CD4-positive, alpha-beta T cell (primary cell): ENCODE data around the gene AK8. TPM values are rescaled to one million over a fixed set of nuclear protein-coding genes. Genes with fewer than 3 reads are reported as not detected.

Experiments used
- ATAC-seq: fragments of 200-7000 bp; cut with Tn5 transposase; one replicate; pipeline ENCODE4 v1.10.0; 2022; ENCODE audit warnings: mild to moderate bottlenecking; ENCODE audit not compliant: poor library complexity
- CTCF ChIA-PET: fragments of 350-600 bp; sonication (Branson Sonifier 250); formaldehyde crosslinking; loops from one replicate; lab custom pipeline; 2021; ENCODE audit warnings: antibody characterized with exemption, inconsistent platforms; lab: Charles Lee
- POLR2A ChIA-PET: fragments of 350-600 bp; sonication (Branson Sonifier 250); formaldehyde crosslinking; loops from one replicate; lab custom pipeline; 2021; ENCODE audit warnings: antibody characterized with exemption, inconsistent platforms; lab: Charles Lee
- DNase-seq, 14 experiments: peaks; one replicate each; pipeline ENCODE4 v3.0.0-alpha.2; 2013 to 2020; ENCODE audit warnings: mixed read lengths in 2 of 14
- H3K27ac ChIP-seq, 2 donors: one replicate each; pipeline versions ENCODE4 v1.5.1 to v1.7.0; 2013; ENCODE audit warnings: low read length in 2 of 2, low read depth in 1 of 2, mild to moderate bottlenecking in 1 of 2
- H3K27me3 ChIP-seq, 2 experiments: 1 replicate in 1 of 2; 2 replicates in 1 of 2; pipeline versions ENCODE4 v1.6.1 to v1.7.0; 2013; ENCODE audit warnings: low read length in 2 of 2, control low read depth in 1 of 2, mild to moderate bottlenecking in 1 of 2, moderate library complexity in 1 of 2; ENCODE audit not compliant: insufficient read depth in 2 of 2, control insufficient read depth in 1 of 2
- H3K36me3 ChIP-seq: one replicate; pipeline ENCODE4 v1.6.1; 2013; ENCODE audit warnings: low read length, control low read depth; ENCODE audit not compliant: insufficient read depth
- H3K4me1 ChIP-seq: one replicate; pipeline ENCODE4 v1.6.1; 2013; ENCODE audit warnings: low read length, control low read depth; ENCODE audit not compliant: insufficient read depth
- H3K4me3 ChIP-seq: one replicate; pipeline ENCODE4 v1.5.1; 2013; ENCODE audit warnings: mild to moderate bottlenecking, low read length, moderate library complexity
- H3K9me3 ChIP-seq, 2 experiments: 1 replicate in 1 of 2; 2 replicates in 1 of 2; pipeline versions ENCODE4 v1.6.1 to v1.7.0; 2013; ENCODE audit warnings: low read length in 2 of 2, mild to moderate bottlenecking in 2 of 2, control low read depth in 1 of 2, moderate library complexity in 1 of 2; ENCODE audit not compliant: control insufficient read depth in 1 of 2, insufficient read depth in 1 of 2
- H3K27ac Mint-ChIP-seq: one replicate; pipeline ENCODE4 v1.8.0; 2020; ENCODE audit warnings: mixed read lengths
- H3K27me3 Mint-ChIP-seq: one replicate; pipeline ENCODE4 v1.8.0; 2021; ENCODE audit warnings: mixed read lengths
- H3K36me3 Mint-ChIP-seq: one replicate; pipeline ENCODE4 v1.8.0; 2021; ENCODE audit warnings: low read depth, mixed read lengths
- H3K4me1 Mint-ChIP-seq: one replicate; pipeline ENCODE4 v1.8.0; 2021; ENCODE audit warnings: low read depth, mixed read lengths
- H3K4me3 Mint-ChIP-seq: one replicate; pipeline ENCODE4 v1.8.0; 2020; ENCODE audit warnings: mild to moderate bottlenecking, mixed read lengths
- H3K9me3 Mint-ChIP-seq: one replicate; pipeline ENCODE4 v1.8.0; 2020; ENCODE audit warnings: mixed read lengths
- CTCF ChIP-seq: fragments of 200-600 bp; IDR thresholded peaks from one replicate; pipeline ENCODE4 v1.8.0; 2022; ENCODE audit warnings: antibody characterized with exemption, mild to moderate bottlenecking
- intact Hi-C, 2 experiments: fragments of 100-400 bp; cut with DNase I in 1 of 2; cut with micrococcal nuclease in 1 of 2; formaldehyde crosslinking; loops; one replicate each; pipeline versions ENCODE4 v1.15.1 to v1.9.0; 2023 to 2025; cut with DNase I, micrococcal nuclease
- total RNA-seq, 174 experiments: library from RNA in 2 of 174; stranded (reverse) in 2 of 174; gene quantifications; one replicate each; pipeline ENCODE4 v1.2.3 and lab custom pipeline; 2021 to 2026

AK8 gene
- total RNA-seq, 2 experiments from 2014 or later, result not detected

GRCh38 chr9:132853482-132853881, 24.6 kb downstream of the AK8 start:
- CTCF ChIA-PET, result no interaction called here
- POLR2A ChIA-PET, result no interaction called here

GRCh38 chr9:132849185-132849706, 28.8 kb downstream of the AK8 start:
- H3K27ac Mint-ChIP-seq, result peak overlapping the region; percentile 78
- intact Hi-C loops, result loop anchor here (2.0 to 10.0 kb wide), 3 partner anchors 52 to 126 kb away; partner anchors contain the start of gene GFI1B (in 1 of the 2)
- ChIA-PET CTCF (interaction anchor here (1.8 kb wide), 1 partner anchor 52 kb away, joined by 5 read pairs; no protein-coding TSS in a partner anchor), POLR2A (interaction anchor here (1.0 to 1.4 kb wide), 2 partner anchors 27 to 60 kb away, joined by 3 read pairs; no protein-coding TSS in a partner anchor)
- peaks cover 21% of the 10 kb centered on the region for H3K4me1 Mint-ChIP-seq
- no peaks in the 10 kb centered on the region for H3K9me3 ChIP-seq
- no peaks in the 10 kb centered on the region for H3K36me3 ChIP-seq
- peak overlapping the region in 1 of 2 donors; percentile 24 for H3K27ac ChIP-seq
- peaks cover 16% of the 10 kb centered on the region for H3K4me1 ChIP-seq
- no peaks in the 10 kb centered on the region for H3K9me3 Mint-ChIP-seq
- TF ChIP-seq CTCF, result no peak
- no peaks in the 10 kb centered on the region for H3K27me3 ChIP-seq
- H3K4me3 ChIP-seq, result peak overlapping the region; percentile 32
- peak overlapping the region; percentile 72 for H3K4me3 Mint-ChIP-seq
- H3K27me3 Mint-ChIP-seq, result no peaks in the 10 kb centered on the region
- peak in 3 of 14 experiments; percentile 11 to 29 (median 21) for DNase-seq
- H3K36me3 Mint-ChIP-seq, result no peaks in the 10 kb centered on the region
- ATAC-seq, result peak; percentile 73

More at GRCh38 chr9:132853482-132853881, 24.6 kb downstream of the AK8 start:
- ATAC-seq (no peak), DNase-seq (no peak)
- Mint-ChIP-seq H3K27me3 (no peaks in the 10 kb centered on the region), H3K9me3 (no peaks in the 10 kb centered on the region), H3K27ac (no peak overlapping the region), H3K4me3 (no peak overlapping the region), H3K4me1 (peaks cover 18% of the 10 kb centered on the region), H3K36me3 (no peaks in the 10 kb centered on the region)
- Histone ChIP-seq H3K4me3 (no peak overlapping the region), H3K4me1 (peaks cover 16% of the 10 kb centered on the region), H3K36me3 (no peaks in the 10 kb centered on the region), H3K27ac (no peak overlapping the region), H3K27me3 (no peaks in the 10 kb centered on the region), H3K9me3 (no peaks in the 10 kb centered on the region)
- intact Hi-C loops, result no loop called here
- no peak for TF ChIP-seq CTCF

GRCh38 chr9:132846918-132847515, 31.1 kb downstream of the AK8 start:
- ChIA-PET POLR2A (no interaction called here), CTCF (no interaction called here)
- ATAC-seq (no peak), DNase-seq (no peak)
- no peaks in the 10 kb centered on the region for H3K36me3 Mint-ChIP-seq
- H3K4me3 ChIP-seq, result no peak overlapping the region
- peaks cover 16% of the 10 kb centered on the region for H3K4me1 ChIP-seq
- no peaks in the 10 kb centered on the region for H3K27me3 ChIP-seq
- intact Hi-C loops, result loop anchor here (10.0 kb wide), 2 partner anchors 58 to 128 kb away; partner anchors contain the start of gene GFI1B (in 1 of the 2)
- no peak overlapping the region for H3K4me3 Mint-ChIP-seq
- no peak overlapping the region for H3K27ac Mint-ChIP-seq
- H3K27ac ChIP-seq, result no peak overlapping the region
- no peak for TF ChIP-seq CTCF
- H3K27me3 Mint-ChIP-seq, result no peaks in the 10 kb centered on the region
- peaks cover 21% of the 10 kb centered on the region for H3K4me1 Mint-ChIP-seq
- no peaks in the 10 kb centered on the region for H3K9me3 ChIP-seq
- H3K9me3 Mint-ChIP-seq, result no peaks in the 10 kb centered on the region
- no peaks in the 10 kb centered on the region for H3K36me3 ChIP-seq
